K562 (cell line): ENCODE results near the gene DOCK4. TPM values are rescaled to one million over a fixed set of nuclear protein-coding genes. Genes with fewer than 3 reads are reported as not detected.

Experiments used
- ATAC-seq: fragments of 200-7000 bp; cut with Tn5 transposase; 3 replicates; pipeline ENCODE4 v1.9.1; 2020; ENCODE audit warnings: moderate library complexity
- BruUV-seq: library from RNA; stranded (reverse); fragments of 400-500 nt; replicated peaks from 2 replicates; lab custom pipeline; 2021; lab: Mats Ljungman, UMichigan
- CTCF ChIA-PET: fragments of 300-600 bp; formaldehyde crosslinking; extraction: SDS; loops from one replicate; lab custom pipeline; 2021; ENCODE audit warnings: low intra/inter-chr PET ratio; lab: Yijun Ruan, JAX
- POLR2A ChIA-PET: fragments of 300-600, 350-650 bp; sonication (Branson Sonifier 250); formaldehyde crosslinking; extraction: SDS; loops from one replicate; lab custom pipeline; 2021; ENCODE audit warnings: antibody characterized with exemption, inconsistent platforms; lab: Yijun Ruan, JAX
- DNase-seq, 4 experiments: peaks; one replicate each; pipeline versions ENCODE4 v3.0.0 to v3.0.0-alpha.2; 2011 to 2018; ENCODE audit warnings: low spot score in 3 of 4, mixed read lengths in 3 of 4; ENCODE audit errors: extremely low read depth in 1 of 4
- FAIRE-seq: peaks from 2 replicates; lab custom pipeline; 2011; peaks lifted over from hg19 to GRCh38; lab: Jason Lieb, UNC
- H2AFZ ChIP-seq: 2 replicates; pipeline ENCODE4 v1.6.0; 2011; ENCODE audit warnings: low read depth, low read length, control low read depth, inconsistent platforms
- H3K27ac ChIP-seq: fragments of 200-600 bp; 3 replicates; pipeline ENCODE4 v1.8.0; 2011; ENCODE audit warnings: low read depth, mild to moderate bottlenecking, control low read depth, inconsistent platforms, low read length, moderate library complexity, mixed read lengths; ENCODE audit errors: extremely low read depth
- H3K27me3 ChIP-seq, 2 experiments: fragments of 300-600 bp in 1 of 2; 2 replicates in 1 of 2; 3 replicates in 1 of 2; pipeline versions ENCODE4 v1.6.0 to v1.8.0; 2011; ENCODE audit warnings: inconsistent platforms in 2 of 2, low read length in 2 of 2, mild to moderate bottlenecking in 1 of 2, mixed read lengths in 1 of 2, moderate library complexity in 1 of 2; ENCODE audit not compliant: control insufficient read depth in 2 of 2, insufficient read depth in 2 of 2
- H3K36me3 ChIP-seq: fragments of 300-600 bp; 3 replicates; pipeline ENCODE4 v1.8.0; 2011; ENCODE audit warnings: mild to moderate bottlenecking, low read length, inconsistent platforms; ENCODE audit not compliant: control insufficient read depth, insufficient read depth
- H3K4me1 ChIP-seq, 2 experiments: fragments of 200-600 bp in 1 of 2; replicated peaks in 1 of 2; 2 replicates in 1 of 2; 3 replicates in 1 of 2; pipeline versions ENCODE4 v1.5.1 to v1.8.0; 2011; ENCODE audit warnings: inconsistent platforms in 2 of 2, low read length in 2 of 2, mild to moderate bottlenecking in 1 of 2, mixed read lengths in 1 of 2, moderate library complexity in 1 of 2; ENCODE audit not compliant: control insufficient read depth in 2 of 2, insufficient read depth in 2 of 2
- H3K4me2 ChIP-seq: 2 replicates; pipeline ENCODE4 v1.6.1; 2011; ENCODE audit warnings: low read length, control low read depth, inconsistent platforms, mixed read lengths; ENCODE audit not compliant: insufficient read depth
- H3K4me3 ChIP-seq: fragments of 200-600 bp; sonication (generic), shearing (Covaris generic); 2 replicates; pipeline ENCODE4 v1.5.1; 2016; ENCODE audit warnings: control low read depth, inconsistent platforms
- H3K79me2 ChIP-seq: fragments of 200-600 bp; 3 replicates; pipeline ENCODE4 v1.8.0; 2011; ENCODE audit warnings: low read length, inconsistent platforms; ENCODE audit not compliant: control insufficient read depth, insufficient read depth
- H3K9ac ChIP-seq, 2 experiments: 2 replicates each; pipeline versions ENCODE4 v1.6.0 to v1.6.1; 2011; ENCODE audit warnings: low read depth in 2 of 2, low read length in 2 of 2, control low read depth in 1 of 2, inconsistent platforms in 1 of 2, mild to moderate bottlenecking in 1 of 2, mixed read lengths in 1 of 2; ENCODE audit not compliant: insufficient read depth in 1 of 2
- H3K9me1 ChIP-seq: one replicate; pipeline ENCODE4 v1.6.0; 2011; ENCODE audit warnings: inconsistent platforms, mild to moderate bottlenecking, low read length, moderate library complexity; ENCODE audit not compliant: control insufficient read depth, insufficient read depth
- H3K9me3 ChIP-seq: replicated peaks from 2 replicates; pipeline ENCODE4 v1.5.1; 2011; ENCODE audit warnings: low read depth, low read length, inconsistent platforms; ENCODE audit not compliant: control insufficient read depth, insufficient read depth
- H4K20me1 ChIP-seq: replicated peaks from 2 replicates; pipeline ENCODE4 v1.6.1; 2011; ENCODE audit warnings: low read length, inconsistent platforms, mixed read lengths; ENCODE audit not compliant: control insufficient read depth, insufficient read depth
- MCM3 ChIP-seq: fragments of 450-650 bp; IDR thresholded peaks from 2 replicates; pipeline ENCODE4 v1.6.1; 2016
- RERE ChIP-seq: sonication (generic); formaldehyde crosslinking; IDR thresholded peaks from 2 replicates; pipeline ENCODE4 v1.8.0; 2023; ENCODE audit warnings: missing genetic modification reagents, mild to moderate bottlenecking, borderline replicate concordance
- ZBTB49 ChIP-seq: sonication (generic); formaldehyde crosslinking; IDR thresholded peaks from 2 replicates; pipeline ENCODE4 v1.8.0; 2022; ENCODE audit warnings: missing genetic modification reagents, mild to moderate bottlenecking, borderline replicate concordance
- ZNF224 ChIP-seq: sonication (generic); formaldehyde crosslinking; IDR thresholded peaks from 2 replicates; pipeline ENCODE4 v1.8.0; 2022; ENCODE audit warnings: mild to moderate bottlenecking, missing genetic modification reagents
- ZNF408 ChIP-seq: fragments of 250-450 bp; sonication (Bioruptor Pico); IDR thresholded peaks from 2 replicates; pipeline ENCODE4 v1.4.0; 2020; ENCODE audit warnings: low read depth, mild to moderate bottlenecking, moderate library complexity
- WGBS: fragments of 100-300 bp; shearing (Covaris generic); methylation state at CpG from one replicate; pipeline ENCODE4 v1.1.6; 2016; ENCODE audit warnings: low coverage, mixed read lengths; ENCODE audit not compliant: insufficient coverage; ENCODE audit errors: missing lambda C conversion rate; 5-methylcytosine and 5-hydroxymethylcytosine counted together
- in situ Hi-C: fragments of 300-500 bp; cut with MboI; formaldehyde crosslinking; loops from 4 replicates; pipeline ENCODE4 v1.15.0; 2018; ENCODE audit warnings: inconsistent platforms, mixed read lengths
- intact Hi-C: fragments of 100-400 bp; cut with micrococcal nuclease; formaldehyde crosslinking; loops from 2 replicates; pipeline ENCODE4 v1.14.2; 2022
- polyA plus RNA-seq, 8 experiments: library from polyadenylated mRNA; depleted of rRNA in 4 of 8; stranded (reverse) in 5 of 8; unstranded in 3 of 8; fragments of >200 nt; fragmentation: Nextera tagmentation in 2 of 8; fragmentation: Illumina TruSeq in 1 of 8; extraction: Ambion mirVana in 2 of 8; extraction: Trizol in 1 of 8; gene quantifications; 2 replicates each; pipeline versions ENCODE4 v1.2.1 to v1.2.3, GENCODE V29; 2011 to 2014; ENCODE audit warnings: inconsistent platforms in 1 of 8, missing spikeins in 1 of 8
- total RNA-seq, 7 experiments: library from RNA; depleted of rRNA in 6 of 7; stranded (reverse); fragments of >200 nt in 6 of 7; fragmentation: Illumina TruSeq in 2 of 7; extraction: Trizol in 2 of 7; gene quantifications; 2 replicates each; pipeline versions ENCODE4 v1.2.1 to v1.2.3, GENCODE V29; 2011 to 2021; ENCODE audit warnings: low replicate concordance in 1 of 7

The DOCK4 gene
- total and polyA plus RNA-seq, 9 of the 15 experiments (the other 6 are each of a cell fraction or from before 2014, with no cell fraction given), result 0.42 to 5.7 (median 2.3) TPM

- H3K9me1 ChIP-seq, result no peaks in the 10 kb centered on the region
- no peak for ATAC-seq
- no peaks in the 10 kb centered on the region for H3K4me1 ChIP-seq
- no peaks in the 10 kb centered on the region for H3K9me3 ChIP-seq
- POLR2A ChIA-PET, result interaction anchor here (0.7 kb wide), 1 partner anchor 1078 kb away, joined by 3 read pairs; no protein-coding TSS in a partner anchor
- no TSS peak for BruUV-seq
- no peak overlapping the region for H3K4me2 ChIP-seq
- no peaks in the 10 kb centered on the region for H3K27me3 ChIP-seq
- TF ChIP-seq ZNF224 (CRISPR knock-in tag) (no peak), RERE (no peak), ZBTB49 (CRISPR knock-in tag) (no peak), MCM3 (no peak), ZNF408 (CRISPR knock-in tag) (no peak)
- TF ChIP-seq, all 486 proteins: peak for 0
- intact Hi-C loops (no loop called here), in situ Hi-C loops (no loop called here)
- Histone ChIP-seq H2AFZ (no peak overlapping the region), H3K9ac (no peak overlapping the region), H3K36me3 (no peaks in the 10 kb centered on the region), H3K27ac (no peak overlapping the region), H3K4me3 (no peak overlapping the region), H3K79me2 (no peaks in the 10 kb centered on the region), H4K20me1 (no peaks in the 10 kb centered on the region)
- WGBS, result under 1% methylated on average over 4 of the region's 4 CpGs
- CTCF ChIA-PET, result no interaction called here
- FAIRE-seq (no peak), DNase-seq (no peak)
These were observed 155.8 kb downstream of the DOCK4 start for GRCh38 chr7:112050250-112050881.
